CD4-positive, alpha-beta memory T cell (primary cell): ENCODE measurements around the gene C1orf21. TPM values are rescaled to one million over a fixed set of nuclear protein-coding genes. Genes with fewer than 3 reads are reported as not detected.
"Not testable (repeated sequence)": the region's sequence is repeated elsewhere in the genome, so short reads cannot be mapped to it uniquely, and the experiment has no call there.

Experiments used
- CTCF ChIA-PET: fragments of 350-600 bp; sonication (Branson Sonifier 250); formaldehyde crosslinking; loops from one replicate; lab custom pipeline; 2021; ENCODE audit warnings: inconsistent platforms; ENCODE audit not compliant: partially characterized antibody; lab: Charles Lee
- POLR2A ChIA-PET: fragments of 350-600 bp; sonication (Branson Sonifier 250); formaldehyde crosslinking; loops from one replicate; lab custom pipeline; 2021; ENCODE audit not compliant: partially characterized antibody; lab: Charles Lee
- DNase-seq, 5 donors: peaks; one replicate each; pipeline versions ENCODE4 v3.0.0 to v3.0.0-alpha.2; 2020 to 2022; ENCODE audit warnings: mixed read lengths in 1 of 5
- H3K27ac ChIP-seq: one replicate; pipeline ENCODE4 v1.7.0; 2013; ENCODE audit warnings: low read depth, low read length
- H3K27me3 ChIP-seq: 2 replicates; pipeline ENCODE4 v1.7.0; 2013; ENCODE audit warnings: mild to moderate bottlenecking, low read length, moderate library complexity; ENCODE audit not compliant: insufficient read depth
- H3K36me3 ChIP-seq: 2 replicates; pipeline ENCODE4 v1.7.0; 2013; ENCODE audit warnings: mild to moderate bottlenecking, low read length, moderate library complexity; ENCODE audit not compliant: insufficient read depth
- H3K4me1 ChIP-seq: 2 replicates; pipeline ENCODE4 v1.7.0; 2013; ENCODE audit warnings: mild to moderate bottlenecking, low read length, moderate library complexity; ENCODE audit not compliant: insufficient read depth
- H3K4me3 ChIP-seq, 2 donors: one replicate each; pipeline ENCODE4 v1.7.0; 2013; ENCODE audit warnings: low read length in 2 of 2, mild to moderate bottlenecking in 1 of 2
- H3K9me3 ChIP-seq, 2 donors: one replicate each; pipeline ENCODE4 v1.7.0; 2013; ENCODE audit warnings: low read length in 2 of 2, control low read depth in 1 of 2; ENCODE audit not compliant: control insufficient read depth in 1 of 2
- H3K27ac Mint-ChIP-seq, 7 donors: one replicate each; pipeline ENCODE4 v1.8.0; 2020 to 2021; ENCODE audit warnings: mixed read lengths in 7 of 7, mild to moderate bottlenecking in 6 of 7, inconsistent platforms in 3 of 7, moderate library complexity in 3 of 7
- H3K27me3 Mint-ChIP-seq, 2 donors: one replicate each; pipeline ENCODE4 v1.8.0; 2020 to 2021; ENCODE audit warnings: mixed read lengths in 2 of 2
- H3K36me3 Mint-ChIP-seq, 2 donors: one replicate each; pipeline ENCODE4 v1.8.0; 2020 to 2021; ENCODE audit warnings: mixed read lengths in 2 of 2, inconsistent platforms in 1 of 2, mild to moderate bottlenecking in 1 of 2
- H3K4me1 Mint-ChIP-seq, 4 donors: one replicate each; pipeline ENCODE4 v1.8.0; 2020 to 2021; ENCODE audit warnings: mixed read lengths in 4 of 4, mild to moderate bottlenecking in 1 of 4
- H3K4me3 Mint-ChIP-seq, 8 donors: one replicate each; pipeline ENCODE4 v1.8.0; 2020 to 2021; ENCODE audit warnings: mixed read lengths in 8 of 8, mild to moderate bottlenecking in 7 of 8, moderate library complexity in 6 of 8, inconsistent platforms in 3 of 8
- H3K9me3 Mint-ChIP-seq, 8 donors: one replicate each; pipeline ENCODE4 v1.8.0; 2020 to 2021; ENCODE audit warnings: mixed read lengths in 8 of 8, mild to moderate bottlenecking in 5 of 8, inconsistent platforms in 3 of 8, moderate library complexity in 1 of 8
- intact Hi-C: fragments of 100-400 bp; cut with micrococcal nuclease; formaldehyde crosslinking; loops from one replicate; pipeline ENCODE4 v1.15.1; 2023
- polyA plus RNA-seq, 2 donors: library from polyadenylated mRNA; unstranded; fragments of 300-500 nt; fragmentation: Illumina TruSeq; gene quantifications; one replicate each; pipeline ENCODE4 v1.2.3, GENCODE V29; 2021
- total RNA-seq, 2 experiments: library from RNA; stranded (reverse); gene quantifications; one replicate each; pipeline ENCODE4 v1.2.3, GENCODE V29; 2021

Gene C1orf21, protein sequence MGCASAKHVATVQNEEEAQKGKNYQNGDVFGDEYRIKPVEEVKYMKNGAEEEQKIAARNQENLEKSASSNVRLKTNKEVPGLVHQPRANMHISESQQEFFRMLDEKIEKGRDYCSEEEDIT
- total RNA-seq = under 1 TPM; 0.61 to 0.80 TPM
- under 1 TPM; 0.20 to 0.48 TPM for polyA plus RNA-seq

DNA sequence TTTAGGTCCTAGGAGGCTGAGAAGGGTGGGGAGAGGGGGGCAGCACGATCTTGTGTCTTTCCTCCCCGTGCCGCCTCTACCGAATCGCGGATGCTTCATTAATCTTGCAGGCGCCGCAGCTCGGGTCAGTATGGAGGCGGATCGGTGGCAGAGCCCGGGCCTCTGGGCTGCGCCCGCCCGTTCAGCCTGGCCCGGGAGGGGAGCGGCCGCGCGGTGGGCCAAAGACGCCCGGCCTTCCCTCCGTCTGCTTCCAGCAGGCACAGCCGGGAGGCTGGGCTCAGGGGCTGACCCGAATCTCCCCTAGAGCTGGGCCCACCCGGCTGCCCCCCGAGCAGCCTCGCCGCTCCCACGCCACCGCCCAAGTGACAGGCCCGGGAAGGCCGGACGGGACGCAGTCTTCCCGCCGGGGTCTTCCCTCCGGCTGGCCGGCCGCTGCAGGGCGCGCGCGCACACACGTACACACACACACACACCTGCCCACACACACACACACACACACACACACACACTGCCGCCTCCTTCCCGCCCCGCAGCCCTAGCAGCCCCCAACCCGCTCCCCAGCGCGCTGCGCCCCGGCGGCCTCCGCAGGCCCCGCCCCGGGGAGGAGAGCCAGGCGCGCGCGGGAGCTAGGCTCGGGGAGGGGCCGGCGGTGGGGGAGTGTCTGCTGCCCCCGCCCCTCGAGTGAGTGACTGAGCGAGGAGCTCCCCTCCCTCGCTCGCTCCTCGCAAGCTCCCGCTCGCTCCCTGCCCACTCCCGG lies at the start of gene C1orf21:
Gene C1orf21 (plus strand): TSS at position 718 of the 757 bp plus-strand sequence. CDS start 90,481 bp downstream, outside the sequence.
- Mint-ChIP-seq H3K27ac (peak within 1 kb of the TSS in 4 of 7 donors; percentile 5 to 71 (median 37)), H3K9me3 (peaks cover 0 to 2% (median 0%) of the 10 kb centered on the region in 8 donors), H3K4me1 (peaks cover 11 to 24% (median 19%) of the 10 kb centered on the region in 4 donors), H3K36me3 (no peaks in the 10 kb centered on the region), H3K27me3 (peaks cover 41 to 51% of the 10 kb centered on the region in 2 donors), H3K4me3 (peak within 1 kb of the TSS; percentile 79 to 89 (median 84))
- Histone ChIP-seq H3K27me3 (peaks cover 7% of the 10 kb centered on the region), H3K36me3 (no peaks in the 10 kb centered on the region), H3K4me1 (peaks cover 9% of the 10 kb centered on the region), H3K4me3 (peak within 1 kb of the TSS in 1 of 2 donors; percentile 22), H3K9me3 (no peaks in the 10 kb centered on the region), H3K27ac (no peak within 1 kb of the TSS)
- peak; percentile 35 to 51 (median 42) for DNase-seq
- ChIA-PET POLR2A (no interaction called here), CTCF (no interaction called here)
- intact Hi-C loops = no loop called here

DNA sequence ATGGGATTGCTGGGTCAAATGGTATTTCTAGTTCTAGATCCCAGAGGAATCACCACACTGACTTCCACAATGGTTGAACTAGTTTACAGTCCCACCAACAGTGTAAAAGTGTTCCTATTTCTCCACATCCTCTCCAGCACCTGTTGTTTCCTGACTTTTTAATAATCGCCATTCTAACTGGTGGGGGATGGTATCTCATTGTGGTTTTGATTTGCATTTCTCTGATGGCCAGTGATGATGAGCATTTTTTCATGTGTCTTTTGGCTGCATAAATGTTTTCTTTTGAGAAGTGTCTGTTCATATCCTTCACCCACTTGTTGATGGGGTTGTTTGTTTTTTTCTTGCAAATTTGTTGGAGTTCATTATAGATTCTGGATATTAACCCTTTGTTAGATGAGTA lies 49.0 kb upstream of the C1orf21 start:
- H3K27me3 Mint-ChIP-seq, H3K4me1 Mint-ChIP-seq, H3K27ac Mint-ChIP-seq, CTCF ChIA-PET, POLR2A ChIA-PET, H3K4me3 ChIP-seq, H3K27ac ChIP-seq, H3K36me3 ChIP-seq, DNase-seq, intact Hi-C loops, H3K27me3 ChIP-seq, H3K9me3 ChIP-seq, H3K36me3 Mint-ChIP-seq, H3K4me1 ChIP-seq, H3K4me3 Mint-ChIP-seq, H3K9me3 Mint-ChIP-seq: not testable (repeated sequence)

DNA sequence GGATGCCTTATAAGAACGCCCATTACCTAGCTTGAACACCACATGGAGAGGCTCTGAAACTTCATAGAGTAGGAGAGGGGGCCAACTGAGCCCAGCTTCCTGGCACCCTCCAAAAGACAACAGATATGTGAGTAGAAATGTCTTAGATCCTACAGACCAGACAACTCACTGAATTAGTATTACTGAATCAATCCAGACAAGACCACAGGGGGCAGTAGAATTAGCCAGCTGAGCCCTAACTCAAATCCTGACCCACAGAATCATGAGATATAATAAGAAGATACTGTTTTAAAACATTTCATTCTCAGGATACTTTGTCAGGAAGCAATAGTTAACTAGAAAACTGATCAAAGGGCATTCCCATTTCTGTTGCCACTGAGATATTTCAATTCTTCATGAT lies 45.8 kb upstream of the C1orf21 start:
- Histone ChIP-seq H3K27ac (no peak overlapping the region), H3K27me3 (no peaks in the 10 kb centered on the region), H3K4me1 (no peaks in the 10 kb centered on the region), H3K9me3 (no peaks in the 10 kb centered on the region), H3K36me3 (no peaks in the 10 kb centered on the region), H3K4me3 (no peak overlapping the region)
- Mint-ChIP-seq H3K4me3 (no peak overlapping the region), H3K36me3 (no peaks in the 10 kb centered on the region), H3K4me1 (no peaks in the 10 kb centered on the region), H3K27me3 (peaks cover 8 to 12% of the 10 kb centered on the region in 2 donors), H3K27ac (no peak overlapping the region), H3K9me3 (peaks cover 0 to 12% (median 5%) of the 10 kb centered on the region in 8 donors)
- no peak for DNase-seq
- POLR2A ChIA-PET = no interaction called here
- CTCF ChIA-PET = no interaction called here
- intact Hi-C loops = no loop called here

DNA sequence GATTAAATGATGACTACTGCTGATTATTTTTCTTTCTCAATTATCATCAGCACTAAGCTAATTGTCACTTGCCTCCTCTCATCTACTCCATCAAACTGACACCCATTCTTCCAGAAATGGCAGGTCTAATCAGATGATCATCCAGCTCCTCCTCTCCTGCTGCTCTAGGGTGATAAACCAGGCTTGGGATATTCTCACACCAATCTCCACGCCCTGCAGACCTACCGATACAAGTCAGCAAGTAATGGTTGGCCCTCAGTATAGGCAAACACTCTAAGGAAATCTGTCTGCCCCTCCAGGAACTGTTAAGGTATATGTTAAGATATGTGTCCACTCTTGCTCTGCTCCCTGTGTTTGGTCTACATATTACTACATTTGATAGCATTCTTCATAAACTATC lies 36.3 kb upstream of the C1orf21 start:
- H3K4me1 ChIP-seq = no peaks in the 10 kb centered on the region
- intact Hi-C loops = no loop called here
- H3K4me3 Mint-ChIP-seq = no peak overlapping the region
- no peaks in the 10 kb centered on the region for H3K36me3 ChIP-seq
- peaks cover 6 to 14% of the 10 kb centered on the region in 2 donors for H3K27me3 Mint-ChIP-seq
- H3K27me3 ChIP-seq = no peaks in the 10 kb centered on the region
- no peak overlapping the region for H3K4me3 ChIP-seq
- CTCF ChIA-PET = no interaction called here
- no peak for DNase-seq
- peaks cover 0 to 1% (median 0%) of the 10 kb centered on the region in 4 donors for H3K4me1 Mint-ChIP-seq
- H3K36me3 Mint-ChIP-seq = no peaks in the 10 kb centered on the region
- peaks cover 0 to 2% (median 0%) of the 10 kb centered on the region in 8 donors for H3K9me3 Mint-ChIP-seq
- POLR2A ChIA-PET = no interaction called here
- no peak overlapping the region for H3K27ac ChIP-seq
- H3K27ac Mint-ChIP-seq = no peak overlapping the region
- H3K9me3 ChIP-seq = no peaks in the 10 kb centered on the region

- H3K27ac ChIP-seq = no peak overlapping the region
- intact Hi-C loops = no loop called here
- peaks cover 8 to 12% of the 10 kb centered on the region in 2 donors for H3K27me3 Mint-ChIP-seq
- peaks cover 0 to 1% (median 0%) of the 10 kb centered on the region in 4 donors for H3K4me1 Mint-ChIP-seq
- no peaks in the 10 kb centered on the region for H3K36me3 Mint-ChIP-seq
- no peaks in the 10 kb centered on the region for H3K36me3 ChIP-seq
- H3K9me3 Mint-ChIP-seq = peaks cover 0 to 2% (median 0%) of the 10 kb centered on the region in 8 donors
- H3K4me1 ChIP-seq = no peaks in the 10 kb centered on the region
- H3K4me3 ChIP-seq = no peak overlapping the region
- CTCF ChIA-PET = no interaction called here
- POLR2A ChIA-PET = no interaction called here
- H3K4me3 Mint-ChIP-seq = no peak overlapping the region
- H3K27ac Mint-ChIP-seq = peak overlapping the region in 1 of 7 donors; percentile 60
- no peaks in the 10 kb centered on the region for H3K9me3 ChIP-seq
- H3K27me3 ChIP-seq = no peaks in the 10 kb centered on the region
- no peak for DNase-seq
These were observed 35.3 kb upstream of the C1orf21 start for GRCh38 chr1:184351416-184351975.

GRCh38 chr1:184352776-184353175 lies 34.1 kb upstream of the C1orf21 start:
- POLR2A ChIA-PET = no interaction called here
- Mint-ChIP-seq H3K4me1 (peaks cover 0 to 1% (median 0%) of the 10 kb centered on the region in 4 donors), H3K27me3 (peaks cover 7 to 12% of the 10 kb centered on the region in 2 donors), H3K27ac (no peak overlapping the region), H3K9me3 (peaks cover 0 to 2% (median 0%) of the 10 kb centered on the region in 8 donors), H3K4me3 (no peak overlapping the region), H3K36me3 (no peaks in the 10 kb centered on the region)
- Histone ChIP-seq H3K4me3 (no peak overlapping the region), H3K27ac (no peak overlapping the region), H3K4me1 (no peaks in the 10 kb centered on the region), H3K9me3 (no peaks in the 10 kb centered on the region), H3K27me3 (no peaks in the 10 kb centered on the region), H3K36me3 (no peaks in the 10 kb centered on the region)
- intact Hi-C loops = no loop called here
- DNase-seq = no peak
- CTCF ChIA-PET = interaction anchor here (0.6 kb wide), 1 partner anchor 59 kb away, joined by 3 read pairs; no protein-coding TSS in a partner anchor

- peaks cover 0 to 1% (median 0%) of the 10 kb centered on the region in 4 donors for H3K4me1 Mint-ChIP-seq
- H3K9me3 ChIP-seq = no peaks in the 10 kb centered on the region
- H3K27me3 Mint-ChIP-seq = peaks cover 7 to 15% of the 10 kb centered on the region in 2 donors
- ChIA-PET CTCF (no interaction called here), POLR2A (no interaction called here)
- H3K4me1 ChIP-seq = no peaks in the 10 kb centered on the region
- no peak for DNase-seq
- no peak overlapping the region for H3K27ac ChIP-seq
- H3K36me3 ChIP-seq = no peaks in the 10 kb centered on the region
- intact Hi-C loops = no loop called here
- H3K4me3 ChIP-seq = no peak overlapping the region
- peaks cover 0 to 2% (median 0%) of the 10 kb centered on the region in 8 donors for H3K9me3 Mint-ChIP-seq
- no peak overlapping the region for H3K4me3 Mint-ChIP-seq
- no peaks in the 10 kb centered on the region for H3K27me3 ChIP-seq
- H3K27ac Mint-ChIP-seq = no peak overlapping the region
- no peaks in the 10 kb centered on the region for H3K36me3 Mint-ChIP-seq
These were observed 32.1 kb upstream of the C1orf21 start for GRCh38 chr1:184354719-184355118.
